SJCRH30 (cell line): ENCODE data around the gene PPARGC1A. TPM values are rescaled to one million over a fixed set of nuclear protein-coding genes. Genes with fewer than 3 reads are reported as not detected.

Experiments
- DNase-seq, 2 experiments: peaks; one replicate each; pipeline ENCODE4 v3.0.0-alpha.2; 2015 to 2020
- H3K27ac ChIP-seq: fragments of 250-450 bp; sonication (Bioruptor Pico); 2 replicates; pipeline ENCODE4 v1.5.1; 2020; ENCODE audit warnings: mild to moderate bottlenecking, moderate library complexity
- H3K27me3 ChIP-seq: fragments of 250-450 bp; sonication (Bioruptor Pico); 2 replicates; pipeline ENCODE4 v1.5.1; 2020; ENCODE audit warnings: mild to moderate bottlenecking, moderate library complexity
- H3K36me3 ChIP-seq: fragments of 250-450 bp; sonication (Bioruptor Pico); 2 replicates; pipeline ENCODE4 v1.5.1; 2020; ENCODE audit warnings: mild to moderate bottlenecking, moderate library complexity
- H3K4me1 ChIP-seq: fragments of 250-450 bp; sonication (Bioruptor Pico); 2 replicates; pipeline ENCODE4 v1.5.1; 2020; ENCODE audit warnings: mild to moderate bottlenecking, moderate library complexity
- H3K4me3 ChIP-seq: fragments of 250-450 bp; sonication (Bioruptor Pico); 2 replicates; pipeline ENCODE4 v1.5.1; 2020; ENCODE audit warnings: mild to moderate bottlenecking, moderate library complexity
- H3K9me3 ChIP-seq: fragments of 250-450 bp; sonication (Bioruptor Pico); replicated peaks from 2 replicates; pipeline ENCODE4 v1.5.1; 2020; ENCODE audit warnings: mild to moderate bottlenecking, moderate library complexity
- total RNA-seq: library from RNA; depleted of rRNA; stranded (reverse); fragments of >200 nt; shearing (Covaris generic); gene quantifications from 2 replicates; pipeline ENCODE4 v1.2.3, GENCODE V29; 2014

Gene PPARGC1A
- total RNA-seq, 1 experiment from 2014 or later: 0.12 TPM

- Histone ChIP-seq H3K27me3 (no peaks in the 10 kb centered on the region; the same call in 1 of the 2 replicates), H3K4me3 (no peak overlapping the region), H3K4me1 (no peaks in the 10 kb centered on the region), H3K27ac (no peak overlapping the region), H3K9me3 (no peaks in the 10 kb centered on the region), H3K36me3 (no peaks in the 10 kb centered on the region)
- no peak for DNase-seq
Observed at GRCh38 chr4:23878912-23879732, 10.7 kb downstream of the PPARGC1A start.

GRCh38 chr4:23878246-23878891 lies 11.5 kb downstream of the PPARGC1A start:
- H3K27ac ChIP-seq: no peak overlapping the region
- H3K27me3 ChIP-seq: no peaks in the 10 kb centered on the region; the same call in 1 of the 2 replicates
- no peaks in the 10 kb centered on the region for H3K4me1 ChIP-seq
- no peak for DNase-seq
- no peak overlapping the region for H3K4me3 ChIP-seq
- H3K9me3 ChIP-seq: no peaks in the 10 kb centered on the region
- H3K36me3 ChIP-seq: no peaks in the 10 kb centered on the region

DNA sequence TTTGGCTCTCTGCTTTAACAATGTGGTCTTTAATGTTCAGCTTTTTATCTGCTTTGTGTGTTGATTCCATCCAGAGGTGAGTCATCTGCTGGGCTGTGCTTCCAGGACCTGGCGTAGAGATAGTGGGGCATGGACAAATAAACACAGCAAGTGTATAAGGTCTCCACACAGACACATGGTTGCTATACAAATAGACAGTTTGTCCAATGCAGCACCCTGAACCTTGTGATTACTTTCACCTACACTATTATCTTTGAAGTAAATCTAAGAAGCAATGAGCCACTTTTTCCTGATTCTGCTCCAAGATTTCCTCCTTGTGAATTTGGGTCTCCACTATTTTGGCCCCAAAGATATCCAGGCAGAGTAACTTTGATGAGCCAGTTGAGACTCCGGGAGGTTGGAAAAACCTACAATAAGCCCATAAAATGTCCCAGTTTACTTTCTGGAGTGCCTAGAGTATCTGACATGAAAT lies 12.1 kb downstream of the PPARGC1A start:
- H3K36me3 ChIP-seq: no peaks in the 10 kb centered on the region
- H3K27me3 ChIP-seq: no peaks in the 10 kb centered on the region; the same call in 1 of the 2 replicates
- no peak overlapping the region for H3K27ac ChIP-seq
- no peak overlapping the region for H3K4me3 ChIP-seq
- DNase-seq: no peak
- H3K4me1 ChIP-seq: no peaks in the 10 kb centered on the region
- no peaks in the 10 kb centered on the region for H3K9me3 ChIP-seq

DNA sequence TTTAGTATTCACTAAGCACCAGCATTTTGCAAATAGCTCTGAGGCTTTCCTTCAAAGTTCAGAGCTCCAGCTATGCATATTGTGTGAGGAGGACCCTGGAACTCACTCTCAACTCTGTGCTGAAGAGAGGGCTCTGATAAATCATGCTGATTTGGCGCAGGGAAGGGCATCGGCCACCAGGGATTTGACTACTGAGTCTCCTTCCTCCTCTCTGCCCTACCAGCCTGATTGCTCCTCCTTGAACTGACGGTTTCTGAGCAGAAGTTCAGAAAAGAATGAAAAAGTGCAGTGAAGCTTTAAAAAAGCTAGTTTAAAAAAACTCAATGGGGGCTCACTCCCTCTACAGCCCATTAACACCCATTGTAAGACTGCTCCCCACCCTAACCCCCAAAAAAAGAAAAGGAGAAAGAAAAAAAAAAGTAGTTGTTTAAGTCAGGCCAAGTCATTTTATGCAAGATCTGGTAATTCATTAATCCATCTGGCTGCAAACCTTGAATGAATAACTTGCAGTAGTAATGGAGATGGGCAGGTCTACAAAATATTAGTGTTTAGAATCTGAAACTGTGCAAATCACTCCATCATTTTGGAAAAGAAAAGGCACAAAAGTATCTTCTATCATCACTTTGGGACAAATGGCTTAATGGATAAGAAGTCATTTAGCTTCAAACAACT lies 13.3 kb downstream of the PPARGC1A start:
- Histone ChIP-seq H3K27ac (no peak overlapping the region), H3K4me3 (no peak overlapping the region), H3K27me3 (no peaks in the 10 kb centered on the region; the same call in 1 of the 2 replicates), H3K4me1 (no peaks in the 10 kb centered on the region), H3K9me3 (no peaks in the 10 kb centered on the region), H3K36me3 (no peaks in the 10 kb centered on the region)
- DNase-seq: no peak

DNA sequence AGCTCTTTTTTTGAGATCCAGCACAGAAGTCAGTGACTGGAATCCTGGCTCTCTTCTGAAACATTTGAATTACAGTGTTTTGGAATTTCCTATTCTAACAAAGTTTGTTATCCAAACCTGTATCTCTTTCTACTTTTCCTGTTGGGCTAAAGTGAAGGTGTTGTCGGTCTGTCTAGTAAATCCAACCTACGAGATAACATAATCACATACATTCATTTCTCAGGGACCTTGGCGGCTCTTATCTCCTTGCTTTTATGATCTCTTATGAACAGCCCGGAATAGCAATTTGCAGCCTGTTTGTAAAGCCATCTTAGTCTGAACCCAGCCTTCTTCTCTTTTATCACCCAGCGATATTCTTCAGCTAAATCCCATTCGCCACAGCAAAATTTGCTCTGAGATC lies 14.5 kb downstream of the PPARGC1A start:
- Histone ChIP-seq H3K4me3 (no peak overlapping the region), H3K27ac (no peak overlapping the region), H3K4me1 (no peaks in the 10 kb centered on the region), H3K36me3 (no peaks in the 10 kb centered on the region), H3K27me3 (no peaks in the 10 kb centered on the region), H3K9me3 (no peaks in the 10 kb centered on the region)
- no peak for DNase-seq

DNA sequence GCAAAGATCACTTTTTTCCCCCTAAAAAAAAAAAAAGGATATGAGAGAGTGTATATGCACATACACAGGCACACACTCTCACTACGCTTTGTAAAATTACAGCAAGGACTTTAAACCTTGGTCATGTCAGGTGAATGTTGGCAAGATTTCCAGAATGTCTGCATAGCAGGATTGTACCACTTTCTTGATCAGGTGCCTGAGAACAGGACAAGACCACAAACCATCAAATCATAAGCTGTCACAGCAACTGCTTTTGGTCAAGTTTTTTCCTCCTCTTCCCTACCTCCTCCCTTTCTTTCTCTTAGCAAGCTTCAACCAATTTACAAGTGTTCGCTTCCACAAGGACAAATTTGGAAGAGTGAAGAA lies 15.3 kb downstream of the PPARGC1A start:
- no peaks in the 10 kb centered on the region for H3K9me3 ChIP-seq
- H3K4me1 ChIP-seq: no peaks in the 10 kb centered on the region
- H3K4me3 ChIP-seq: no peak overlapping the region
- no peaks in the 10 kb centered on the region for H3K36me3 ChIP-seq
- no peak overlapping the region for H3K27ac ChIP-seq
- H3K27me3 ChIP-seq: no peaks in the 10 kb centered on the region
- no peak for DNase-seq

GRCh38 chr4:23873717-23874535 lies 15.9 kb downstream of the PPARGC1A start:
- Histone ChIP-seq H3K4me1 (no peaks in the 10 kb centered on the region), H3K27me3 (no peaks in the 10 kb centered on the region), H3K9me3 (no peaks in the 10 kb centered on the region), H3K4me3 (no peak overlapping the region), H3K27ac (no peak overlapping the region), H3K36me3 (no peaks in the 10 kb centered on the region)
- DNase-seq: no peak

GRCh38 chr4:23871426-23871825 lies 18.4 kb downstream of the PPARGC1A start:
- no peaks in the 10 kb centered on the region for H3K27me3 ChIP-seq
- DNase-seq: no peak
- H3K4me1 ChIP-seq: no peaks in the 10 kb centered on the region
- H3K27ac ChIP-seq: no peak overlapping the region
- H3K36me3 ChIP-seq: no peaks in the 10 kb centered on the region
- H3K4me3 ChIP-seq: no peak overlapping the region
- no peaks in the 10 kb centered on the region for H3K9me3 ChIP-seq

DNA sequence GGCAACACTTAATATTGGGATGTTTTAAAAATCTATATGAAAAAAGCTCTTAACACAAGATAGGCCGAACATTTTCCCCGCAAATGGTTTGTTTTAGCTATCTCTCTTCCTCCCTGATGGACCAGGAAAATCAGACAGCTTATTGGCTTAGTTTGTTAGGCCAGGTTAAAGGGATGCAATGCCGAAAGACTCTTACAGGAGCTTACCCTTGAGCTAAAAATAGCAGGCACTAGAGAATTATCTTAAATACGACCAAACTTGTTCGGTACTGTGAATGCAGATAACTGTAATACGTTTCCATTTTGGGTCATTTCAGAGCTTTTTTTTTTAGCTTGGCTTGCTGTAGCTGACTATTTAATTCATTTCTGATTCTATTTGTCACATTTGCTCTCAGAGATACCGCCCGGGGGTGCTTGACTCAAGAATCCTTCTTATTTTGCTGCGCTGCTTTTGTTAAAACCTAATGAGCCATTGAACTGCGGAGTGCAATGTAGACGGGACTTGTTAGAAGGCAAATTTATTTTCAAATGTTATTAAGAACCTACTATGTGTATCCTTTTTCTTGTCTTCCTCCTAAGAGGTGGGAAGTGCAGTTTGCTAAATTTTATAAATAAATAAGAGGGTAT lies 23.3 kb downstream of the PPARGC1A start:
- H3K4me3 ChIP-seq: no peak overlapping the region
- no peak overlapping the region for H3K27ac ChIP-seq
- no peaks in the 10 kb centered on the region for H3K4me1 ChIP-seq
- no peaks in the 10 kb centered on the region for H3K9me3 ChIP-seq
- no peak for DNase-seq
- H3K27me3 ChIP-seq: 0 out of 2 replicates have a peak, but pooled peaks cover 2% of the 10 kb centered on the region
- no peaks in the 10 kb centered on the region for H3K36me3 ChIP-seq

DNA sequence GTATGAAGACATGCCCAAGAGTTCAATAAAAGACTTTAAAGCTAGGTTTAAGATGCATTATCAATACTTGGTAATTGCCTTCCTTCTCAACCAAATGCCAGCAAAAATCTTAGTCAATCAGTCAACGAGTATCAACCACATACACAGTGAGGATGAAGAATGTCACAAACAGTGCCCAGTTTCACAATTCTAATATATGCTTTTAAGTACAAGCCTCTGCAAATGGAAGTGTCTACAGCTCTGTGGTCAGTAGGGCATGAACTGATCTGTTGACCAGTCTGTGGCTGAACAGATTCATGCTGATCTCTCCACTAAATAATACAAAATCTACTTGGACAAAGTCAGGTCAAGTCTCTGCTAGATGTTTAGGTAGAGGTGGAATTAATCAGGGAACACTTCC lies 27.9 kb downstream of the PPARGC1A start:
- Histone ChIP-seq H3K9me3 (no peaks in the 10 kb centered on the region), H3K27me3 (0 out of 2 replicates have a peak, but pooled peaks cover 2% of the 10 kb centered on the region), H3K4me3 (no peak overlapping the region), H3K36me3 (no peaks in the 10 kb centered on the region), H3K27ac (no peak overlapping the region), H3K4me1 (no peaks in the 10 kb centered on the region)
- no peak for DNase-seq

- Histone ChIP-seq H3K4me3 (no peak overlapping the region), H3K36me3 (no peaks in the 10 kb centered on the region), H3K27ac (no peak overlapping the region), H3K4me1 (no peaks in the 10 kb centered on the region), H3K9me3 (no peaks in the 10 kb centered on the region), H3K27me3 (0 out of 2 replicates have a peak, but pooled peaks cover under 1% of the 10 kb centered on the region)
- no peak for DNase-seq
Observed at GRCh38 chr4:23860919-23861318, 28.9 kb downstream of the PPARGC1A start.

DNA sequence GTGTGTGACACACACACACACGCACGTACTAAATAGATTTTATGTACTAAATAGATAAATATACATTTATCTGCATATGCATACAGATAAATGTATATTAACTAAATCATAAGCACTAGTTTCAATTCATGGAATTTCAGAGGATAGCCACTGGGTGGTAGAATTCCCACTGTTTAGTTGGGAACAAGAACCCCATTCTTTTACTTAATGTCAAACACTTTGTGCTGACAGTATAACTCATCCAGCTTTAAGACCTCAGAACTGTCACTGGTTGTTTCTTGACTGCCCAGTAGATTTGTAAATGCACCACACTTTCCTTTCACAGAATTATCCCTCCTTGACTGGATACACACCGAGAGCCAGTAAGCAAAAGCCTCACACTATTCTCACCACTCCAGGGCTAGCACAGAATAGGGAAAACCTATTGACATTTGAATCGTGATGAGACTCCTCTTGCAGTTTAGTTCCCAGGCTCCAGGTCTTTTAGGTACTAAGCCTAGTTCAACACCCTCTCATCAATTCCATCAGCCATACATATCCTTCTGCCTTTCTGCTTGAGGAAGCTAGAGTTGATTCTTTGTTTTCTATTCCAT lies 32.4 kb downstream of the PPARGC1A start:
- Histone ChIP-seq H3K27ac (no peak overlapping the region), H3K27me3 (no peaks in the 10 kb centered on the region), H3K9me3 (no peaks in the 10 kb centered on the region), H3K36me3 (no peaks in the 10 kb centered on the region), H3K4me1 (no peaks in the 10 kb centered on the region), H3K4me3 (no peak overlapping the region)
- DNase-seq: no peak

- no peak for DNase-seq
- H3K36me3 ChIP-seq: no peaks in the 10 kb centered on the region
- no peaks in the 10 kb centered on the region for H3K4me1 ChIP-seq
- H3K4me3 ChIP-seq: no peak overlapping the region
- H3K27ac ChIP-seq: no peak overlapping the region
- no peaks in the 10 kb centered on the region for H3K9me3 ChIP-seq
- no peaks in the 10 kb centered on the region for H3K27me3 ChIP-seq
Observed at GRCh38 chr4:23856630-23857029, 33.2 kb downstream of the PPARGC1A start.
